PFSK-1 (cell line): ENCODE data around the gene CCDC136.

Experiments
- FOXP2 ChIP-seq: optimal IDR thresholded peaks from 2 replicates; pipeline ENCODE3; 2011; ENCODE audit warnings: borderline replicate concordance, control low read depth, inconsistent platforms; ENCODE audit not compliant: insufficient read depth; ENCODE audit errors: extremely low read length, extremely low read depth
- POLR2AphosphoS5 ChIP-seq: IDR thresholded peaks from 2 replicates; pipeline ENCODE4 v1.6.1; 2012; ENCODE audit warnings: low read depth, mild to moderate bottlenecking, control low read depth, low read length, moderate library complexity
- SIN3A ChIP-seq: IDR thresholded peaks from 2 replicates; pipeline ENCODE4 v1.6.1; 2012; ENCODE audit warnings: mild to moderate bottlenecking, low read length, moderate library complexity, borderline replicate concordance; ENCODE audit not compliant: insufficient read depth
- TAF1 ChIP-seq: IDR thresholded peaks from 2 replicates; pipeline ENCODE4 v1.6.1; 2012; ENCODE audit warnings: low read length, control low read depth, borderline replicate concordance; ENCODE audit not compliant: insufficient read depth
- TF ChIP-seq, protein P1 (sequence below), 2 experiments: IDR thresholded peaks; 2 replicates each; pipeline versions ENCODE4 v1.6.1 to v1.8.0; 2011 to 2012; ENCODE audit warnings: low read depth in 2 of 2, low read length in 2 of 2, control low read depth in 1 of 2, inconsistent platforms in 1 of 2, mild to moderate bottlenecking in 1 of 2, moderate library complexity in 1 of 2; ENCODE audit not compliant: insufficient read depth in 1 of 2

Gene CCDC136

DNA sequence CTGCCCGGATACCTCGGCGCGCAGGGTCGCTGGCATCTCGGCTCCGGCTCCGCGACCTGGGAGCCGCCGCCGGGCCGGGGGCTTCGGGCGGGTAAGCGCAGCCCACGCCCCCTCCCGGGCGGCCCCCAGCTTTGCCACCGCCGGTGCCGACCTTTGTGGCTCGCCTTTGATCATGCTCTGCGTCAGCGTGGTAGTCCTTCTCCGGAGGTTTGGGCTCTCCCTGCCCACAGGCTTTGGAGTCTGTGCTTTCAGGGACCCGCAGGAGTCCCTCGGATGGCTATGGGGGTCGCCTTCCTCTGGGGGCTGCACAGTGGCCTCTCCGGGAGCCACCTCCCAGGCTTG, 78.1 kb downstream of the CCDC136 start:
- TF ChIP-seq FOXP2 (no peak), SIN3A (no peak), POLR2AphosphoS5 (no peak), TAF1 (no peak)
- TF ChIP-seq, protein P1, sequence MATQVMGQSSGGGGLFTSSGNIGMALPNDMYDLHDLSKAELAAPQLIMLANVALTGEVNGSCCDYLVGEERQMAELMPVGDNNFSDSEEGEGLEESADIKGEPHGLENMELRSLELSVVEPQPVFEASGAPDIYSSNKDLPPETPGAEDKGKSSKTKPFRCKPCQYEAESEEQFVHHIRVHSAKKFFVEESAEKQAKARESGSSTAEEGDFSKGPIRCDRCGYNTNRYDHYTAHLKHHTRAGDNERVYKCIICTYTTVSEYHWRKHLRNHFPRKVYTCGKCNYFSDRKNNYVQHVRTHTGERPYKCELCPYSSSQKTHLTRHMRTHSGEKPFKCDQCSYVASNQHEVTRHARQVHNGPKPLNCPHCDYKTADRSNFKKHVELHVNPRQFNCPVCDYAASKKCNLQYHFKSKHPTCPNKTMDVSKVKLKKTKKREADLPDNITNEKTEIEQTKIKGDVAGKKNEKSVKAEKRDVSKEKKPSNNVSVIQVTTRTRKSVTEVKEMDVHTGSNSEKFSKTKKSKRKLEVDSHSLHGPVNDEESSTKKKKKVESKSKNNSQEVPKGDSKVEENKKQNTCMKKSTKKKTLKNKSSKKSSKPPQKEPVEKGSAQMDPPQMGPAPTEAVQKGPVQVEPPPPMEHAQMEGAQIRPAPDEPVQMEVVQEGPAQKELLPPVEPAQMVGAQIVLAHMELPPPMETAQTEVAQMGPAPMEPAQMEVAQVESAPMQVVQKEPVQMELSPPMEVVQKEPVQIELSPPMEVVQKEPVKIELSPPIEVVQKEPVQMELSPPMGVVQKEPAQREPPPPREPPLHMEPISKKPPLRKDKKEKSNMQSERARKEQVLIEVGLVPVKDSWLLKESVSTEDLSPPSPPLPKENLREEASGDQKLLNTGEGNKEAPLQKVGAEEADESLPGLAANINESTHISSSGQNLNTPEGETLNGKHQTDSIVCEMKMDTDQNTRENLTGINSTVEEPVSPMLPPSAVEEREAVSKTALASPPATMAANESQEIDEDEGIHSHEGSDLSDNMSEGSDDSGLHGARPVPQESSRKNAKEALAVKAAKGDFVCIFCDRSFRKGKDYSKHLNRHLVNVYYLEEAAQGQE (IDR thresholded peaks at IDR 0.05; ENCODE audit: insufficient read depth in 1 of 2, low read depth in 2 of 2, low read length in 2 of 2): no peak

- TF ChIP-seq SIN3A (no peak), POLR2AphosphoS5 (no peak), FOXP2 (no peak), TAF1 (no peak)
- TF ChIP-seq, protein P1 (IDR thresholded peaks at IDR 0.05; ENCODE audit: insufficient read depth in 1 of 2, low read depth in 2 of 2, low read length in 2 of 2): no peak
Measured at GRCh38 chr7:128871050-128871449, 79.3 kb downstream of the CCDC136 start.
